Measurements from ENCODE around the gene CHCHD3.

The CHCHD3 gene

GRCh38 chr7:133081599-133082389 lies at the start of gene CHCHD3:
Gene CHCHD3, minus strand, starts transcription at chr7:133082090. Its CDS starts 153 bp downstream, at chr7:133081937.
- TF ChIP-seq, protein P1, sequence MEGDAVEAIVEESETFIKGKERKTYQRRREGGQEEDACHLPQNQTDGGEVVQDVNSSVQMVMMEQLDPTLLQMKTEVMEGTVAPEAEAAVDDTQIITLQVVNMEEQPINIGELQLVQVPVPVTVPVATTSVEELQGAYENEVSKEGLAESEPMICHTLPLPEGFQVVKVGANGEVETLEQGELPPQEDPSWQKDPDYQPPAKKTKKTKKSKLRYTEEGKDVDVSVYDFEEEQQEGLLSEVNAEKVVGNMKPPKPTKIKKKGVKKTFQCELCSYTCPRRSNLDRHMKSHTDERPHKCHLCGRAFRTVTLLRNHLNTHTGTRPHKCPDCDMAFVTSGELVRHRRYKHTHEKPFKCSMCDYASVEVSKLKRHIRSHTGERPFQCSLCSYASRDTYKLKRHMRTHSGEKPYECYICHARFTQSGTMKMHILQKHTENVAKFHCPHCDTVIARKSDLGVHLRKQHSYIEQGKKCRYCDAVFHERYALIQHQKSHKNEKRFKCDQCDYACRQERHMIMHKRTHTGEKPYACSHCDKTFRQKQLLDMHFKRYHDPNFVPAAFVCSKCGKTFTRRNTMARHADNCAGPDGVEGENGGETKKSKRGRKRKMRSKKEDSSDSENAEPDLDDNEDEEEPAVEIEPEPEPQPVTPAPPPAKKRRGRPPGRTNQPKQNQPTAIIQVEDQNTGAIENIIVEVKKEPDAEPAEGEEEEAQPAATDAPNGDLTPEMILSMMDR (IDR thresholded peaks at IDR 0.05; ENCODE audit: low read depth, low read length) = no peak

DNA sequence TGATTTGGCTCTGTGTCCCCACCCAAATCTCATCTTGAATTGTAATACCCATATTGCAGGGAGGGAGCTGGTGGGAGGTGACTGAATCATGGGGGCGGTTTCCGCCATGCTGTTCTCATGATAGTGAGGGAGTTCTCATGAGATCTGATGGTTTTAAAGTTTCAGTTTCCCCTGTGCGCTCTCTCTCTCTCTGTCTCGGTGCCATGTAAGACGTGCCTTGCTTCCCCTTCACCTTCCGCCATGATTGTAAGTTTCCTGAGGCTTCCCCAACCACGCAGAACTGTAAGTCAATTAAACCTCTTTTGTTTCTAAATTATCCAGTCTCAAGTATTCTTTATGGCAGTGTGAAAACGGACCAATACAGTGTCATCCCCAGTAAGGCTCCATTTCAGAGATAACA lies 48.3 kb upstream of the CHCHD3 start:
- TF ChIP-seq, protein P1 (IDR thresholded peaks at IDR 0.05; ENCODE audit: low read depth, low read length) = no peak
- no peak overlapping the region for H3K4me3 ChIP-seq (ENCODE audit: low read depth, low read length)

More at GRCh38 chr7:133081599-133082389, at the start of gene CHCHD3:
- H3K4me3 ChIP-seq (ENCODE audit: low read depth, low read length) = peak within 1 kb of the TSS; percentile 78

DNA sequence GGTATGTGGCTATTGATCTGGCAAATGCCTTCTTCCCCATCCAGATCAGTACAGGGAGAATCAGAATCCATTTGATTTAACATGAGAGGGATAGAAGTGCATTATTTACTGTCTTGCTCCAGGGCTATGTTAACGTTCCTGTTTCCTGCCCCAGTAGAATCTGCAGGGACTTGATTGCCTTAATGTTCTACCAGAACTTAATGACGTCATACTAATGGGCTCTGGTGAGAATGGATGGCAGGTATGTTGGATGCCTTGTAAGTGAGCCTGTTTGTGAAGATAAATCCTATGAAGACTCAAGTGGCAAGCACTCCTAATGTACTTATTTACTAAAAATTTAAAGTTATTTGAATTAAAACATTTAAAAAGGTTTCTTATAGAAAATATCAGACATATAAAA lies 44.5 kb upstream of the CHCHD3 start:
- no peak overlapping the region for H3K4me3 ChIP-seq (ENCODE audit: low read depth, low read length)
- TF ChIP-seq, protein P1 (IDR thresholded peaks at IDR 0.05; ENCODE audit: low read depth, low read length) = no peak

- TF ChIP-seq, protein P1 (IDR thresholded peaks at IDR 0.05; ENCODE audit: low read depth, low read length) = no peak
- no peak overlapping the region for H3K4me3 ChIP-seq (ENCODE audit: low read depth, low read length)
Measured at GRCh38 chr7:133124974-133125373, 43.1 kb upstream of the CHCHD3 start.

GRCh38 chr7:133121175-133121844 lies 39.4 kb upstream of the CHCHD3 start:
- no peak overlapping the region for H3K4me3 ChIP-seq (ENCODE audit: low read depth, low read length)
- TF ChIP-seq, protein P1 (IDR thresholded peaks at IDR 0.05; ENCODE audit: low read depth, low read length) = no peak

- TF ChIP-seq, protein P1 (IDR thresholded peaks at IDR 0.05; ENCODE audit: low read depth, low read length) = no peak
Measured at GRCh38 chr7:133119067-133119466, 37.2 kb upstream of the CHCHD3 start.

DNA sequence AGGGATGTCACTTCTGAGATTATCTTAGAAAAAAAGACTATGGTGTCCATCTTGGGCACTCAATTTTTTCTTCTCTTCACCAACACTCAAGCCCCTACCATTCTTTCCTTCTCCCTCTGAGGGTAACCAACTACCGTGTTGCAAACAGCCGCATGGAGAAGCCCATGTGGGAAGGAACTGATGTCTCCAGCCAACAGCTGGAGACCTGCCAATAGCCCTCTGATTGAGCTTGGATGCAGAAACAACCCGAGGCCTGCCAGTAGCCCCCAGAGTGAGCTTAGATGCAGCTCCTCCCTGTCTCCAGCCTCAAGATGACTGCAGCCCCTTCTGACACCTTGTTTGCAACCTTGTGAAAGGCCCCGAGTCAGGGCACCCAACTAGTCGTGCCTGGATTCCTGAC lies 36.4 kb upstream of the CHCHD3 start:
- H3K4me3 ChIP-seq (ENCODE audit: low read depth, low read length) = no peak overlapping the region
- TF ChIP-seq, protein P1 (IDR thresholded peaks at IDR 0.05; ENCODE audit: low read depth, low read length) = no peak

More at GRCh38 chr7:133119067-133119466, 37.2 kb upstream of the CHCHD3 start:
- no peak overlapping the region for H3K4me3 ChIP-seq (ENCODE audit: low read depth, low read length)
